Activated naive CD4-positive, alpha-beta T cell treated with anti-CD3 and anti-CD28 coated beads for 36 hours (primary cell): ENCODE results near the gene SH3GL1. TPM values are rescaled to one million over a fixed set of nuclear protein-coding genes. Genes with fewer than 3 reads are reported as not detected.
A peak's percentile ranks its signal among the peaks of the same experiment; 100 is the strongest.

ENCODE experiments used
- CTCF ChIA-PET: fragments of 350-600 bp; sonication (Branson Sonifier 250); formaldehyde crosslinking; loops from one replicate; lab custom pipeline; 2021; ENCODE audit warnings: antibody characterized with exemption; lab: Charles Lee
- DNase-seq: peaks from one replicate; pipeline ENCODE4 v3.0.0-alpha.2; 2020
- H3K27ac Mint-ChIP-seq: one replicate; pipeline ENCODE4 v1.8.0; 2021; ENCODE audit warnings: mild to moderate bottlenecking, mixed read lengths
- H3K27me3 Mint-ChIP-seq: one replicate; pipeline ENCODE4 v1.8.0; 2021; ENCODE audit warnings: low read depth, mixed read lengths
- H3K36me3 Mint-ChIP-seq: one replicate; pipeline ENCODE4 v1.8.0; 2021; ENCODE audit warnings: low read depth, mixed read lengths
- H3K4me1 Mint-ChIP-seq: one replicate; pipeline ENCODE4 v1.8.0; 2021; ENCODE audit warnings: low read depth, mixed read lengths
- H3K4me3 Mint-ChIP-seq: one replicate; pipeline ENCODE4 v1.8.0; 2021; ENCODE audit warnings: mild to moderate bottlenecking, moderate library complexity, mixed read lengths
- H3K9me3 Mint-ChIP-seq: one replicate; pipeline ENCODE4 v1.8.0; 2021; ENCODE audit warnings: mixed read lengths
- intact Hi-C: fragments of 100-400 bp; cut with micrococcal nuclease; formaldehyde crosslinking; loops from one replicate; pipeline ENCODE4 v1.15.1; 2023
- total RNA-seq, 2 experiments: library from RNA; stranded (reverse); gene quantifications; one replicate each; pipeline ENCODE4 v1.2.3, GENCODE V29; 2021

Gene SH3GL1, protein sequence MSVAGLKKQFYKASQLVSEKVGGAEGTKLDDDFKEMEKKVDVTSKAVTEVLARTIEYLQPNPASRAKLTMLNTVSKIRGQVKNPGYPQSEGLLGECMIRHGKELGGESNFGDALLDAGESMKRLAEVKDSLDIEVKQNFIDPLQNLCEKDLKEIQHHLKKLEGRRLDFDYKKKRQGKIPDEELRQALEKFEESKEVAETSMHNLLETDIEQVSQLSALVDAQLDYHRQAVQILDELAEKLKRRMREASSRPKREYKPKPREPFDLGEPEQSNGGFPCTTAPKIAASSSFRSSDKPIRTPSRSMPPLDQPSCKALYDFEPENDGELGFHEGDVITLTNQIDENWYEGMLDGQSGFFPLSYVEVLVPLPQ
- 10 to 100 TPM; 31.7 to 32.1 TPM for total RNA-seq

GRCh38 chr19:4400135-4400936, at the start of gene SH3GL1:
TSS of gene SH3GL1 (minus strand) at chr19:4400547. CDS start at chr19:4400368, 179 bp downstream.
- Mint-ChIP-seq H3K27ac (peak within 1 kb of the TSS; percentile 93), H3K27me3 (no peaks in the 10 kb centered on the region), H3K4me3 (peak within 1 kb of the TSS; percentile 94), H3K36me3 (peaks cover 30% of the 10 kb centered on the region), H3K4me1 (peaks cover 73% of the 10 kb centered on the region), H3K9me3 (no peaks in the 10 kb centered on the region)
- intact Hi-C loops: loop anchor here (1.0 to 5.0 kb wide), 8 partner anchors 21 to 638 kb away; partner anchors contain the start of genes APBA3, FEM1A, MPND and MRPL54
- CTCF ChIA-PET: interaction anchor here (0.6 to 2.1 kb wide), 14 partner anchors 17 to 136 kb away, joined by 3 to 10 read pairs (median 5); partner anchors contain the start of genes HDGFL2, MPND and STAP2
- DNase-seq: peak; percentile 94

GRCh38 chr19:4449639-4450028, 49.3 kb upstream of the SH3GL1 start:
- no peak for DNase-seq
- CTCF ChIA-PET: no interaction called here
- H3K4me3 Mint-ChIP-seq: no peak overlapping the region
- H3K27me3 Mint-ChIP-seq: no peaks in the 10 kb centered on the region
- intact Hi-C loops: no loop called here
- H3K4me1 Mint-ChIP-seq: no peaks in the 10 kb centered on the region
- peaks cover 5% of the 10 kb centered on the region for H3K36me3 Mint-ChIP-seq
- no peaks in the 10 kb centered on the region for H3K9me3 Mint-ChIP-seq
- no peak overlapping the region for H3K27ac Mint-ChIP-seq

DNA sequence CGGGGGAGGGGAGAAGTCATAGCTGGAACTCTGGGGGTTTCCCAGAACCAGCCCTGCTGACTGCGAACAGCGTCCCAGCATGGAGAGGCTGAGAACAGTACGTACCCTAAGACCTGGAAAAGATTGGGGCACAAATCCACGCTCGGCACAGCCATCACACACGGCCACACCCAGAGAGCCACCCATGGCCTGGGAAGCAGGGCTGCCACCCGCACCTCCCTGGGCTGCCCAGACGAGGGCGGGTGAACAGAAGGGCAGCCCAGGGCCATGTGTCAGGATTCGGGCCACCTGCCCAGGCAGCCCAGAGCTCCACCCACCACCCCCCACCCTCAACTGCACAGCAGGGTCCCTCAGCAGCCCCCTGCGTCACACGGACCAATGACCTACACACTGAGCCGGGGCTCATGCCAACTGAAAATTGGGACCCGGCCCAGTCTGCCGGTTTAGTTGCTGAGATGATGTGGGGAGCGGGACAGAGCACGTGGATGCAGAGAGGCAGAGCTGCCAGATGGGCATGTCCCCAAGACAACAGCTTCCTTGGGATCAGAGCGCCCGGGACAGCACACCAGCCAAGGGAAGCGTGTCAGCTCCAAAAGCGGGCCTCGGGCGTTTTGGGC, 48.8 kb upstream of the SH3GL1 start:
- Mint-ChIP-seq H3K27me3 (no peaks in the 10 kb centered on the region), H3K4me1 (no peaks in the 10 kb centered on the region), H3K4me3 (no peak overlapping the region), H3K36me3 (peaks cover 5% of the 10 kb centered on the region), H3K27ac (no peak overlapping the region), H3K9me3 (no peaks in the 10 kb centered on the region)
- CTCF ChIA-PET: no interaction called here
- intact Hi-C loops: no loop called here
- no peak for DNase-seq

DNA sequence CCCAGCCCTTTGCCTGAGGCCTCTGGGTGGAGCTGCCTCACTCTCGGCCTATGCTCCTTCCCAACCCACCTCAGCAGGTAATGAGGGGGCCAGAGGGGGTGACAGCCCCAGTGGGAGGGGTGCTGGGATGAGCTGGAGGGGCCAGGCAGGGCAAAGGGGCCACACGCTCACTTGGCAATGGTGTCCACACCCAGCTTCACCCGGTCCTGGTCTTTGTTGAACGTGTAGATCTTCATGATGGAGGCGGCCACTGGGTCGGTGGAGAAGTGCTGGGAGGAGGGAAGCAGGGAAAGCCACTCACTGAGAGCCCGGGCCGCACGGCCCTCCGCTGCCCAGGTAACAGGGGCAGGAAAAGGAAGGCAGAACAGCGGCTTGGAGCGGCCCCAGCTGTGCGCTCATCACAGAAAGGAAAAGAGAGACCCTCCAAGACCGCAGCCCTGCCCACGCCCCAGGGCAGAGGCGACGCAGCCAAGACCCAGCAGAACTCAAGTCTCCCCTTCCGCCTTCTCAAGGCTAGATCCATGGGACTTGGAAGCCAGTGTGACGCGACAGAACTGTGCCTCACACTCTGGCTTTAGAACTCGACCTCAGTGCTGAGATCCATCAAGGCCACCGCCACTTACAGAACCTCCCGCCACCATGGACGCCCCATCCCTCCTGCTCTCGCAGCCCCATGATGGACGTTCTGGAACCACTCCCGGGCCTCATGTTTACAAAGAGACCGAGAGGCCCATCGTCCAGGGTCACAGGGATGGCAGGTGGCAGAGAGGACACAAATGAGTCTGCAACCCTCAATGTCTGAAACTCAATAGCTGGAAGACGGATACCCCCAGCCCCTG, 48.0 kb upstream of the SH3GL1 start:
- H3K27me3 Mint-ChIP-seq: no peaks in the 10 kb centered on the region
- H3K36me3 Mint-ChIP-seq: peaks cover 5% of the 10 kb centered on the region
- CTCF ChIA-PET: no interaction called here
- H3K9me3 Mint-ChIP-seq: no peaks in the 10 kb centered on the region
- no peak overlapping the region for H3K4me3 Mint-ChIP-seq
- no peak for DNase-seq
- intact Hi-C loops: no loop called here
- no peak overlapping the region for H3K27ac Mint-ChIP-seq
- H3K4me1 Mint-ChIP-seq: no peaks in the 10 kb centered on the region

DNA sequence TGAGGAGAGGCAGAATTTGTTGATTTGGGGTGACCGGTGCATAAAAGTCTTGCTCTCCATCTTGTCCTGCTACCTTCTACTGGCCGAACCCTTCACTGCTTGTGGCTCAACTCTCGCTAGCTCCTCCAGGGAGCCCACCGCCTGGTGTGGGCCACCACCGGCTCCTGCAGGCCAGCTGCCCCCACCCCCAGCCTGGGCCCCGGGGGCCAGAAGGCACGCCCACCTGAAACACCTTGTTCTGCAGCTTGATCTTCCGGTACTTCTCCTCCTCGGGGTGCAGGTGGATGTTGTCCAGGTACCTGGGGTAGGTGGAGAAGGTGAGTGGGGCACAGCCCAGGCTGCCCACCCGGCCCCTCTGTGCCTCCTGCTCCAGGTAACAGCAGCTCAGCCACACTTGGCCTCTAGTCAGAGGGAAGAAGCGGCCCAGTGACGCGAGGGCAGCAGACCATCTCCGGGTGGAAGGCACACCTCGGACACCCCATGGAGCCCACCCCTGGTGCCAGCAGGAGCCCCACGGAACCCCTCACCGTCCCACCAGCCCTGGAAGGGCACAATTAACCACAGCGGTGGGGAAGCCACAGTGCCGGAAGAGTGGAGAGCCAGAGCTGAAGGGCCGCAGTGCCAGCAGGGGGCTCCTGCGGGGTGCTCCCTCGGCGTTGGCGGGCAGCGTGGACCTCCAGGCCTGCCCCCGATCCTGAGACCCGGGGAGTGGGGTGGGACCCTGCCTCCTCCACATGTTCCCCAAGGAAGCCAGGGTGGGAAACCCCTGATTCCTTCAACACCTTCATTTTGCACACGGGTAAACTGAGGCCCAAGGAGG, 47.2 kb upstream of the SH3GL1 start:
- H3K27ac Mint-ChIP-seq: no peak overlapping the region
- CTCF ChIA-PET: interaction anchor here (0.7 kb wide), 1 partner anchor 9 kb away, joined by 3 read pairs; no protein-coding TSS in a partner anchor
- H3K36me3 Mint-ChIP-seq: peaks cover 5% of the 10 kb centered on the region
- no peak overlapping the region for H3K4me3 Mint-ChIP-seq
- no peak for DNase-seq
- no peaks in the 10 kb centered on the region for H3K4me1 Mint-ChIP-seq
- no peaks in the 10 kb centered on the region for H3K9me3 Mint-ChIP-seq
- intact Hi-C loops: no loop called here
- H3K27me3 Mint-ChIP-seq: no peaks in the 10 kb centered on the region

GRCh38 chr19:4446704-4447200, 46.4 kb upstream of the SH3GL1 start:
- H3K4me3 Mint-ChIP-seq: no peak overlapping the region
- H3K36me3 Mint-ChIP-seq: peaks cover 11% of the 10 kb centered on the region
- H3K27ac Mint-ChIP-seq: no peak overlapping the region
- intact Hi-C loops: no loop called here
- CTCF ChIA-PET: interaction anchor here (0.7 kb wide), 1 partner anchor 8 kb away, joined by 3 read pairs; no protein-coding TSS in a partner anchor
- DNase-seq: no peak
- H3K4me1 Mint-ChIP-seq: peaks cover 4% of the 10 kb centered on the region
- H3K27me3 Mint-ChIP-seq: no peaks in the 10 kb centered on the region
- no peaks in the 10 kb centered on the region for H3K9me3 Mint-ChIP-seq

GRCh38 chr19:4445963-4446703, 45.8 kb upstream of the SH3GL1 start:
- Mint-ChIP-seq H3K9me3 (no peaks in the 10 kb centered on the region), H3K27ac (no peak overlapping the region), H3K4me1 (peaks cover 4% of the 10 kb centered on the region)

GRCh38 chr19:4444765-4445741, 44.7 kb upstream of the SH3GL1 start:
- Mint-ChIP-seq H3K4me1 (peaks cover 4% of the 10 kb centered on the region), H3K4me3 (no peak overlapping the region), H3K27ac (no peak overlapping the region), H3K27me3 (no peaks in the 10 kb centered on the region), H3K9me3 (no peaks in the 10 kb centered on the region), H3K36me3 (peaks cover 10% of the 10 kb centered on the region)
- intact Hi-C loops: no loop called here
- no peak for DNase-seq
- CTCF ChIA-PET: no interaction called here

More at GRCh38 chr19:4445963-4446703, 45.8 kb upstream of the SH3GL1 start:
- intact Hi-C loops: no loop called here
- Mint-ChIP-seq H3K36me3 (peaks cover 11% of the 10 kb centered on the region), H3K27me3 (no peaks in the 10 kb centered on the region), H3K4me3 (no peak overlapping the region)
- CTCF ChIA-PET: no interaction called here
- no peak for DNase-seq

- CTCF ChIA-PET: no interaction called here
- H3K4me3 Mint-ChIP-seq: no peak overlapping the region
- H3K4me1 Mint-ChIP-seq: peaks cover 4% of the 10 kb centered on the region
- no peaks in the 10 kb centered on the region for H3K9me3 Mint-ChIP-seq
- no peaks in the 10 kb centered on the region for H3K27me3 Mint-ChIP-seq
- no peak overlapping the region for H3K27ac Mint-ChIP-seq
- DNase-seq: no peak
- H3K36me3 Mint-ChIP-seq: peaks cover 12% of the 10 kb centered on the region
- intact Hi-C loops: no loop called here
These were observed 43.8 kb upstream of the SH3GL1 start for GRCh38 chr19:4443966-4444764.
